ENCODE measurements around the gene PCDH10.

The PCDH10 gene, protein sequence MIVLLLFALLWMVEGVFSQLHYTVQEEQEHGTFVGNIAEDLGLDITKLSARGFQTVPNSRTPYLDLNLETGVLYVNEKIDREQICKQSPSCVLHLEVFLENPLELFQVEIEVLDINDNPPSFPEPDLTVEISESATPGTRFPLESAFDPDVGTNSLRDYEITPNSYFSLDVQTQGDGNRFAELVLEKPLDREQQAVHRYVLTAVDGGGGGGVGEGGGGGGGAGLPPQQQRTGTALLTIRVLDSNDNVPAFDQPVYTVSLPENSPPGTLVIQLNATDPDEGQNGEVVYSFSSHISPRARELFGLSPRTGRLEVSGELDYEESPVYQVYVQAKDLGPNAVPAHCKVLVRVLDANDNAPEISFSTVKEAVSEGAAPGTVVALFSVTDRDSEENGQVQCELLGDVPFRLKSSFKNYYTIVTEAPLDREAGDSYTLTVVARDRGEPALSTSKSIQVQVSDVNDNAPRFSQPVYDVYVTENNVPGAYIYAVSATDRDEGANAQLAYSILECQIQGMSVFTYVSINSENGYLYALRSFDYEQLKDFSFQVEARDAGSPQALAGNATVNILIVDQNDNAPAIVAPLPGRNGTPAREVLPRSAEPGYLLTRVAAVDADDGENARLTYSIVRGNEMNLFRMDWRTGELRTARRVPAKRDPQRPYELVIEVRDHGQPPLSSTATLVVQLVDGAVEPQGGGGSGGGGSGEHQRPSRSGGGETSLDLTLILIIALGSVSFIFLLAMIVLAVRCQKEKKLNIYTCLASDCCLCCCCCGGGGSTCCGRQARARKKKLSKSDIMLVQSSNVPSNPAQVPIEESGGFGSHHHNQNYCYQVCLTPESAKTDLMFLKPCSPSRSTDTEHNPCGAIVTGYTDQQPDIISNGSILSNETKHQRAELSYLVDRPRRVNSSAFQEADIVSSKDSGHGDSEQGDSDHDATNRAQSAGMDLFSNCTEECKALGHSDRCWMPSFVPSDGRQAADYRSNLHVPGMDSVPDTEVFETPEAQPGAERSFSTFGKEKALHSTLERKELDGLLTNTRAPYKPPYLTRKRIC

DNA sequence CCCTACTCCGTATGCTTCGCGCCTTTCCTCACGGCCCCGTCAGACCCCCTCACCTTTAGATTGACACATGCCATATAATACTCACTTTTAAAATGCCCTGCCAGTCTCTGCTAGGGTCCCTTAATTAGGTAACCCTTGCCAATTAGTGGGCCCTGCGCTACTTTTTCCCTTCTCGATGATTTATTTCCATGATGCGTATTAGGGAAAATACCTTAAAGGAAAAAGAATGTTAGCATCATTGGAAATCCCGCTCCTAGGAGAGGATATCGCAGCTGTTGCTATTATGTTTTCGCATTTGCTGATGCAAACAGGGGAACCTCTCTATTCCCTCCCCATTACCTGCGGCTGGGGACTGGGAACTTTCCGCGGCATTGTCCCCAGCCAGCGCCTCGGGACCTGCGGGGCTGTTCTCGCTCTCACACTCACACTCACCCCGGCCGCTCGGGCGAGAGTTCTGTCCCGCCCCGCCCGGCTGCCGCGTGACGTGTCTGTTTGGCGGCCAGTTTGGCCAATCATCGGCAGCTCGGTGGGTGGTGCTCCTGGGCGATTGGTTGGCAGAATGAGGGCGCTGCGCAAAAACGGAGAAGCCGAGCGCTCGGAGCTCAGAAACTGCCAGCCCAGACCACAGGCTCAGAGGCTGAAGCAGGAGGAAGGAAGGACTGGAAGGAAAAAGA, at the start of gene PCDH10:
TSS of gene PCDH10 (plus strand) at position 605 of the 674 bp plus-strand sequence. CDS start 847 bp downstream, outside the sequence.
- in situ Hi-C loops (cut with MboI; ENCODE audit: low sequenced_read_pairs): no loop called here

GRCh38 chr4:133102043-133102442, 47.1 kb upstream of the PCDH10 start:
- in situ Hi-C loops (cut with MboI; ENCODE audit: low sequenced_read_pairs): no loop called here

- in situ Hi-C loops (cut with MboI; ENCODE audit: low sequenced_read_pairs): no loop called here
These were observed 46.3 kb upstream of the PCDH10 start for GRCh38 chr4:133102612-133103409.

DNA sequence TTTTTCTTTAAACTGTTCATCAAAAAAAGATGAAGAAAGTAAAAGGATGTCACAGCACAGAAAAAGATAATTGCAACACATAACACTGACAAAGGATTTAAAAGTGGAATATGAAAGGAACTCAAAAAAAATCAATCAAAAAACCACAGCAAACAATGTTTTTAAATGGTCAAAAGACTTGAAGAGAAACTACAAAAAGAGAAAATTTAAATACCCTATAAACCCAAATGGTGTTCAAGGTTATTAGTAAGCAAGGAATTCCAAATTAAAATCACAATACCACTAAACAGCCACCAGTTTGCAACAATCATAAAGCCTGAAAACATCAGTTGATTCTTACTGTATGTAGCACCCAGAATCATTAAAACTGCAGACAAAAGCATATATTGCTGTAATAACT, 36.5 kb upstream of the PCDH10 start:
- in situ Hi-C loops (cut with MboI; ENCODE audit: low sequenced_read_pairs): no loop called here

DNA sequence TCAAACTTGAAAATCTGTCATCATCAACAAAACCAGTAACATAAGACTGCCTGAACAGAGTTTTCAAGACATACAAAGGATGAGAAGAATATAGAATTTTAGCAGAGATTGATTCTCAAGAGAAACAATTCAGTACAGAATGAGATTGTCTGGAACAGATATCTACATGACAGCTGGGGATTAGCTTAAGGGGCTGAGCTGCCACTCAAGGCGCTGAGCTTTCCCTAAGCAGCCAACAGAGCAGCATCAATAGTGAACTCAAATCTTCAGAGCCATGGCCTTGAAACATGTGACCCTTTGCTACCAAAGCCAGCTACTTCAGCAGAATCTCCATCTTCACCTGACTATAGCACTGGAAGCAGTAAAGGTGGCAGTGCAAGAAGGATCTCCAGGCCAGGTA, 24.3 kb upstream of the PCDH10 start:
- in situ Hi-C loops (cut with MboI; ENCODE audit: low sequenced_read_pairs): no loop called here

DNA sequence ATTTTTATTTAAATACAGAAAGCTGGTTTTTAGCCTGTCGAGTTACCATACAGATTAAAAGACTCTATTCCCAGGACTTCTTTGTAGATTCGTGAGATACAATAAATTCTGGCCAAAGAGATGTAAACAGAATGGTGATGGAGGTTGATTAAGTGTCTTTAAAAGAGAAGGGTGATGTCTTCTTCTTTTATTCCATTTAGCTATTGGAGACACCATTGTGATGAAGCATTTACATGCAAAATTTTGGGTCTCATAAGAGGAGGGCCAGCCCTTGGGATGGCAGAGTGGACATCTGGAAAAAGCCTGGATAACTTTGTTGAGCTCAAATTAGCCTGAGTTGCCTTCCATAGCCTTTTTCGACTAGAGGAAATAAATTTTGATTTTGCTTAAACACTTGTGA, 21.6 kb upstream of the PCDH10 start:
- in situ Hi-C loops (cut with MboI; ENCODE audit: low sequenced_read_pairs): no loop called here

- in situ Hi-C loops (cut with MboI; ENCODE audit: low sequenced_read_pairs): no loop called here
These were observed 19.9 kb upstream of the PCDH10 start for GRCh38 chr4:133129237-133129636.

DNA sequence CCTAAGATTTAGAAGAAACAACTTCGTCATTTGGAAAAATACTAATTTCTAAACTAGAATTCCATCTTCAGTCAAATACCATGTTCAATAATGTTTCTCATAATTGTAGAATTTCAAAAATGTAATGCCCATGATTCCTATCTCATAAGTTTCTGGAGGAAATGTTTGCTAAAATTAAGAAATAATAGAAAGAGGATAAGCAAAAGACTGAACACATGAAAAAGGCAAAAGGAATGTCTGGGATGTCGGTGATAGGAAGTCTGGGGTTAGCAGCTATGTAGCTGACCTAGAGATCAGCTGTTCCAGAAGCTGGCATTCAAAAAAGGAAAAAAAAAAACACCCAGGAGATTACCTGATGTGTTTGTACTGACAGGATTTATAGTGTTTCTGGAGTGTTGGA, 18.9 kb upstream of the PCDH10 start:
- in situ Hi-C loops (cut with MboI; ENCODE audit: low sequenced_read_pairs): no loop called here

DNA sequence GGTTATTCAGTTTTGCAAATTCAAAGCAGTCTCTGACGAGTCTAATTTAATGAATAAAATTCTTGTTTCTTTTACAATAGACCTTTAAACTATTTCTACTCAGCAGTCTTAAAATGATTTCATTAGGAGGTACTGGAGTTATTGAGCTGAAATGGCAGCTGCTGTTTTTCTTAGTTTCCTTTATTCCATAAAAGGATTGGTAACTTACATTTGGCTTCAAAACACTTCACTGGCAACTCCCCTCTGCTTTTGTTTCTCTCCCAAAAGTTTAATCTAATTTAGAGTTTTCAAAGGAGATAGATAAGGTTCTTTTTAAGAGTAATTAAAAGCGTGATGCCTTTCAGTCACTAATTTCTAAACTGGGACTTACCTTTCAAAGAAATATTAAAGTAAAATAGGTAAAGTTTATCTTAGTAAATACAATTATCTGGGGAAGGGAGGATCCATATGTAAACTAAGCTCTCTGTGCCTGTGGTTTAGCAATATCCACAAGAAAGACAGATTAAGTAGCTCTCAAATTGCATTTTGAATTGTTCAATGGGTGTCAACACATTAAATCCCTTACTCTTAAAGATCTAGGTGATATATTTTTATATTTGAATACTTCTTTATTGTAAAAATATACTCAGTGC, 17.1 kb upstream of the PCDH10 start:
- in situ Hi-C loops (cut with MboI; ENCODE audit: low sequenced_read_pairs): no loop called here

DNA sequence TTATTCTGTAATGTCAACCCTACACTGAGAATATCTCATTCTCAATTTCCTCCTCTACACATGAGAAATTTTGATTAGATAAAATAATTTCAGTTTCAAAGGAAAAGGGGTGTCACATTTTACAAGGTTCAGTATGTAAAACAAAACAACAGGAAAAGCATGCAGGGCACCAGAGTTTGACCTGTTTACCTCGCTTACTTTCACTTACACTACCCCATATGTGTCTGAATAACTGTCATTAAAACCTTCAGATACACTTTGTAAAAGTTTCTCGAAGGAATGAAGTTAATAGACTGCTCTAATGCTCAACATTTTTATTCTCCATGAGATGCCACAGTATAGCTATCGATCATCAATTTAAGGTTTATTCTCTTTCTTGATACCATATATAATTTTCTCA, 12.3 kb upstream of the PCDH10 start:
- in situ Hi-C loops (cut with MboI; ENCODE audit: low sequenced_read_pairs): no loop called here

DNA sequence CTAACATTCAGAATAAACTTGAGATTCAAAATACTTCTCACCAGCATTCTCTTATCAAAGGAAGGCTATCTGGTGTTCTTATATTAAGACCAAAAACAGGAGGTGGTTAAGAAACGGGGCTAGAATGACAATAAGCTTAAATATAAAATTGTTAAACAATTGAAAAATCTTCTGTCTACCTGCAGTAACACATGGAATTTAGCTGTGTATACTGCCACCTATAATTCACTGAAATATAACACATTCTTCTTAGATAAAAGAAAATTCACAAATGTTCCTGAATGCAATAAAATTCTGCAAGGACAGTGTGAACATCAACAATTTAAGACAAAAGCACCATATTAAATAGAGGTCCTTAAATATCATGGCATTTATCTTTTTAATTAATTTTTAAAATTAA, 11.5 kb upstream of the PCDH10 start:
- in situ Hi-C loops (cut with MboI; ENCODE audit: low sequenced_read_pairs): no loop called here

GRCh38 chr4:133143775-133144430, 5.2 kb upstream of the PCDH10 start:
- in situ Hi-C loops (cut with MboI; ENCODE audit: low sequenced_read_pairs): no loop called here

- in situ Hi-C loops (cut with MboI; ENCODE audit: low sequenced_read_pairs): no loop called here
These were observed 3.9 kb upstream of the PCDH10 start for GRCh38 chr4:133145241-133145640.

DNA sequence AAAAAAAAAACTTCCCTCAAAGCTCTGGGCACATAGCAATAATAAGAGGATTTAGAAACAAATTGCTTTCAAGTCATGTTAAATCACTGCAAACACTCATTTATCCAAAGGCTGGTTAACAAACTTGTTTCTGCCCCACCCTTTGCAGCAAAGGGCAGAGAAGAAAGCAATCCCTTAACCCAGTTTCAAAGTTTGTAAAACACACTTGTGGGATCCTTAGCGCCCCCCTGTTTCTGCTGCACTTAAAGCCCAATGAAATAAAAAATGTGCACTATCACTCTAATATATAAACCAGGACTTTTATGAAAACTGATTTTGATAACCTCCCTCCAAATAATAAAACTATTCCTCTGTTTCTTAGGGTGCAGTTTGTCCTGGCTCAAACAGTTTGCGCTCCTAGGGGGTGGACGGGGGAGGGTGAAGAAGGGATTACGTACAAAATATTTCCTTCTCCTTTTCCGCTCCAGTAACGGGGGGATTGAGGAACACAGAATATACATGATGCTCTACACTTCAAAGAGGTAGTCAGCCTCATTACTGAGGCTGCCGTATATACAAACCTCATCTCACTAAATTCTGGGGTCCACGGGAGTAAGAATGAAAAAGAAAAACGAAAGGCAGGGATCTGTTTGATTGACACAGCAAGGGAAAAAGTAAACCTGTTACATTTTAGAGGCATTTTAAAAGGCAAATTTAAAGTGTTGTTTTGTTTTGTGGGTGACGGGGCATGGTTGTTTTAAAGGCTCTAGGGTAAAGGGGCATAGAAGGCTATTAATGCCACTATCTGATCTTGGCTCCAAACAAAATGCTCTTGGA, 3.1 kb upstream of the PCDH10 start:
- in situ Hi-C loops (cut with MboI; ENCODE audit: low sequenced_read_pairs): no loop called here

DNA sequence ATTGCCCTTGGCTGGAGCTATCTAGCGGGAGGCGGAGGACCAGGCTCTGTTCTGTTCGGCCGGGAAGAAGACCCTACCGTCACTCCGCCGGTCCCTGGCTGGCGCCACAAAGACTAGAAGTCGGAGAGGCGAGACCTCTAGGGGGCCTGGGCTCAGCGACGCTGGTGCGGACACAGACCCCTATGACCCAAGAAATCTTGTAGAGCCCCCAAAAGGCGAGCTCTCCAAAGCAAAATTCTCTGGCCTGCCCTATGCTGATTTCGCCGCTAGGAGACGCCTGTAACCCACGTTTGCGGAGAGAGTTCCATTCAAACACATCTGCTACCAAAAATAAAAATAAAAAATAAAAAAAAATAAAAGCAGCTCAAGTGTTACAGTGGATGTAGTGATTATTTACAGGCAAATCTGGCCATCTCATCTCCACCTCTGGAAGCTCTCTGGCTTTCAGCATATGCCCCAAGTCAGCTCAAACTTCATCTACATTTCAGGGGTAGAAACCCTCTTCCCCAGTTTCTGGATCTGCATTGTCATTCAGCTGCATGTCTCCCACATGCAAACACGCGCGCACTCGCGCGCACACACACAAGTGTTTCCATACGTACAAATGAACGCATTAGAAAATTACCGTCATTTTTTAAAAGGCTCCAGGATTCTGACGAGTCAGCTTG, 2.4 kb upstream of the PCDH10 start:
- in situ Hi-C loops (cut with MboI; ENCODE audit: low sequenced_read_pairs): no loop called here

- in situ Hi-C loops (cut with MboI; ENCODE audit: low sequenced_read_pairs): no loop called here
These were observed 1.7 kb upstream of the PCDH10 start for GRCh38 chr4:133147286-133147821.

GRCh38 chr4:133147921-133148689, 989 bp upstream of the PCDH10 start:
- in situ Hi-C loops (cut with MboI; ENCODE audit: low sequenced_read_pairs): no loop called here
